Astrocyte (in vitro differentiated cells and primary cell): Measurements from ENCODE around the gene ABCF1. TPM values are rescaled to one million over a fixed set of nuclear protein-coding genes. Genes with fewer than 3 reads are reported as not detected.

ENCODE experiments used
- DNase-seq: peaks from one replicate; pipeline ENCODE4 v3.0.0-alpha.2; 2010; ENCODE audit warnings: low read depth
- FAIRE-seq: peaks from 2 replicates; lab custom pipeline; 2011; peaks lifted over from hg19 to GRCh38; lab: Jason Lieb, UNC
- H2AFZ ChIP-seq: 2 replicates; pipeline ENCODE4 v1.6.0; 2012; ENCODE audit warnings: low read depth, low read length, inconsistent platforms
- H3K27ac ChIP-seq: 2 replicates; pipeline ENCODE4 v1.5.1; 2011; ENCODE audit warnings: low read depth, low read length, inconsistent platforms
- H3K27me3 ChIP-seq: 2 replicates; pipeline ENCODE4 v1.6.0; 2011; ENCODE audit warnings: low read length, inconsistent platforms; ENCODE audit not compliant: insufficient read depth
- H3K36me3 ChIP-seq: 2 replicates; pipeline ENCODE4 v1.5.1; 2011; ENCODE audit warnings: low read length, inconsistent platforms; ENCODE audit not compliant: insufficient read depth
- H3K4me1 ChIP-seq: 2 replicates; pipeline ENCODE4 v1.5.1; 2011; ENCODE audit warnings: low read length, inconsistent platforms; ENCODE audit not compliant: insufficient read depth
- H3K4me2 ChIP-seq: 2 replicates; pipeline ENCODE4 v1.6.0; 2012; ENCODE audit warnings: low read length, inconsistent platforms
- H3K4me3 ChIP-seq: 2 replicates; pipeline ENCODE4 v1.5.1; 2011; ENCODE audit warnings: low read depth, mild to moderate bottlenecking, low read length, inconsistent platforms; ENCODE audit not compliant: insufficient read depth
- H3K79me2 ChIP-seq: 2 replicates; pipeline ENCODE4 v1.6.0; 2012; ENCODE audit warnings: mild to moderate bottlenecking, low read length, inconsistent platforms; ENCODE audit not compliant: insufficient read depth
- H3K9ac ChIP-seq: 2 replicates; pipeline ENCODE4 v1.6.0; 2012; ENCODE audit warnings: mild to moderate bottlenecking, low read length, inconsistent platforms
- H3K9me3 ChIP-seq: 2 replicates; pipeline ENCODE4 v1.5.1; 2012; ENCODE audit warnings: low read depth, mild to moderate bottlenecking, low read length, inconsistent platforms; ENCODE audit not compliant: insufficient read depth
- H4K20me1 ChIP-seq: 2 replicates; pipeline ENCODE4 v1.6.0; 2012; ENCODE audit warnings: low read length, inconsistent platforms; ENCODE audit not compliant: insufficient read depth
- H3K27ac Mint-ChIP-seq: one replicate; pipeline ENCODE4 v1.8.0; 2021; ENCODE audit warnings: mild to moderate bottlenecking, mixed read lengths; ENCODE audit not compliant: unreplicated experiment
- H3K27me3 Mint-ChIP-seq: one replicate; pipeline ENCODE4 v1.8.0; 2021; ENCODE audit warnings: low read depth, mixed read lengths; ENCODE audit not compliant: unreplicated experiment
- H3K36me3 Mint-ChIP-seq: one replicate; pipeline ENCODE4 v1.8.0; 2021; ENCODE audit warnings: low read depth, mixed read lengths; ENCODE audit not compliant: unreplicated experiment
- H3K4me1 Mint-ChIP-seq: one replicate; pipeline ENCODE4 v1.8.0; 2021; ENCODE audit warnings: low read depth, mixed read lengths; ENCODE audit not compliant: unreplicated experiment
- H3K4me3 Mint-ChIP-seq: one replicate; pipeline ENCODE4 v1.8.0; 2021; ENCODE audit warnings: mild to moderate bottlenecking, moderate library complexity, mixed read lengths; ENCODE audit not compliant: unreplicated experiment
- H3K9me3 Mint-ChIP-seq: one replicate; pipeline ENCODE4 v1.8.0; 2021; ENCODE audit warnings: mild to moderate bottlenecking, mixed read lengths; ENCODE audit not compliant: unreplicated experiment
- CTCF ChIP-seq: IDR thresholded peaks from 2 replicates; pipeline ENCODE4 v1.5.1; 2011; ENCODE audit warnings: low read depth, mild to moderate bottlenecking, inconsistent platforms, low read length, moderate library complexity; ENCODE audit not compliant: insufficient read depth
- EZH2 ChIP-seq: IDR thresholded peaks from 2 replicates; pipeline ENCODE4 v1.6.1; 2012; ENCODE audit warnings: mild to moderate bottlenecking, low read length, inconsistent platforms; ENCODE audit not compliant: insufficient read depth
- total RNA-seq: library from RNA; stranded (reverse); gene quantifications from 2 replicates; pipeline ENCODE4 v1.2.1, GENCODE V29; 2021

ABCF1 gene
- total RNA-seq, 1 donor from 2014 or later, result 60.3 TPM

- peaks cover 21% of the 10 kb centered on the region for H4K20me1 ChIP-seq
- Mint-ChIP-seq H3K4me3 (peak within 1 kb of the TSS; percentile 97), H3K4me1 (peaks cover 9% of the 10 kb centered on the region), H3K36me3 (peaks cover 15% of the 10 kb centered on the region), H3K27ac (peak within 1 kb of the TSS; percentile 99), H3K27me3 (no peaks in the 10 kb centered on the region), H3K9me3 (no peaks in the 10 kb centered on the region)
- H3K27ac ChIP-seq, result peak within 1 kb of the TSS; percentile 90
- peak within 1 kb of the TSS; percentile 90 for H2AFZ ChIP-seq
- H3K4me2 ChIP-seq, result peak within 1 kb of the TSS; percentile 97
- TF ChIP-seq CTCF (no peak), EZH2 (no peak)
- H3K27me3 ChIP-seq, result no peaks in the 10 kb centered on the region
- peak within 1 kb of the TSS; percentile 88 for H3K4me3 ChIP-seq
- H3K79me2 ChIP-seq, result peaks cover 48% of the 10 kb centered on the region
- FAIRE-seq, result no peak
- peak within 1 kb of the TSS; percentile 93 for H3K9ac ChIP-seq
- peaks cover 14% of the 10 kb centered on the region for H3K4me1 ChIP-seq
- no peaks in the 10 kb centered on the region for H3K9me3 ChIP-seq
- H3K36me3 ChIP-seq, result peaks cover 9% of the 10 kb centered on the region
- peak; percentile 83 for DNase-seq
Observed at GRCh38 chr6:30556066-30556905, 15.0 kb upstream of the ABCF1 start, which contains the start of gene GNL1. Gene GNL1 (minus strand): TSS chr6:30556489. CDS start chr6:30556203, 286 bp downstream.

- H3K27ac Mint-ChIP-seq, result peak within 1 kb of the TSS; percentile 99
- H3K4me1 ChIP-seq, result peaks cover 14% of the 10 kb centered on the region
- H2AFZ ChIP-seq, result peak within 1 kb of the TSS; percentile 90
- H3K9ac ChIP-seq, result peak within 1 kb of the TSS; percentile 93
- H3K9me3 Mint-ChIP-seq, result no peaks in the 10 kb centered on the region
- FAIRE-seq (no peak), DNase-seq (peak; percentile 77)
- H4K20me1 ChIP-seq, result peaks cover 22% of the 10 kb centered on the region
- H3K36me3 Mint-ChIP-seq, result peaks cover 13% of the 10 kb centered on the region
- H3K4me1 Mint-ChIP-seq, result peaks cover 9% of the 10 kb centered on the region
- no peaks in the 10 kb centered on the region for H3K27me3 ChIP-seq
- peak within 1 kb of the TSS; percentile 97 for H3K4me2 ChIP-seq
- H3K9me3 ChIP-seq, result no peaks in the 10 kb centered on the region
- TF ChIP-seq CTCF (no peak), EZH2 (no peak)
- H3K27me3 Mint-ChIP-seq, result no peaks in the 10 kb centered on the region
- H3K4me3 ChIP-seq, result peak within 1 kb of the TSS; percentile 88
- peak within 1 kb of the TSS; percentile 90 for H3K27ac ChIP-seq
- H3K4me3 Mint-ChIP-seq, result peak within 1 kb of the TSS; percentile 97
- H3K36me3 ChIP-seq, result peaks cover 7% of the 10 kb centered on the region
- H3K79me2 ChIP-seq, result peaks cover 49% of the 10 kb centered on the region
Observed at GRCh38 chr6:30556906-30557682, 14.1 kb upstream of the ABCF1 start, which contains the start of gene PRR3. Gene PRR3 (plus strand): TSS chr6:30557295. CDS start chr6:30557345, 50 bp downstream.
